ENCODE results near the gene GNG4.

The GNG4 gene

DNA sequence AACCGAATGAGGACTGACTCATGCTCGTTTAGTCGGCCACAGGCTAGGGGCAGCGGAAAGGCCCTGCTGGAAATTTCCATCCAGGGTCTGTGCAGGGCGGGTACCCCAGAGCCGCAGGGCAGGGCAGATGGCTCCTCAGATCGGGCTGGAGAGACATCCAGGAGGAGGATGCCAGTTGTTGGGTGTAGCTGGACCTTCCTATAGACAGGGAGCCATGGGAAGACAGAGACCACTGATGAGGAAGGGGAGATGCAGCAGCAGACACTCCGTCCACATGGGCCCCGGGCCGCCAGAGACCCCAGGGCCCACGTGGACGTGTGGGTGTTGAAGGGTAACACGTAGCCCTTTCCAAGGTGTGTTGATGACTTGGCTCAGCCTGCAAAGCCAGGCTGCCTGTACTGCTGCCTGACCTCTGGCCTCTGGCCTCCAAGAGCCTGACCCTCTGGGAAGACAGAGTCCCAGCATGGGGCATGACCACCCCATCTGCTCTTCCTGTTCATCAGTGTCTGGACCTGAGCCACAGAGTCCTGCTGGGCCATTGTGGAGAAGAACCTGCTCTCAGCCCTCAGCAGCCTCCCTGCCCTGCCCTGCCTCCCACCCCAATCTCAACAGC lies 4.8 kb downstream of the GNG4 start:
- Histone ChIP-seq H3K9me2 (replicated peaks; ENCODE audit: insufficient read depth, low read length) (no peaks in the 10 kb centered on the region), H3K9me3 (replicated peaks; ENCODE audit: insufficient read depth, low read length) (no peaks in the 10 kb centered on the region), H3K36me3 (replicated peaks; ENCODE audit: insufficient read depth, low read length) (no peaks in the 10 kb centered on the region), H2AFZ (ENCODE audit: low read length) (no peak overlapping the region), H3K4me1 (ENCODE audit: low read length) (no peaks in the 10 kb centered on the region), H3K79me2 (ENCODE audit: low read length) (no peaks in the 10 kb centered on the region), H3K9ac (ENCODE audit: low read length) (no peak overlapping the region), H3K27me3 (replicated peaks; ENCODE audit: insufficient read depth, low read length) (peaks cover 25% of the 10 kb centered on the region), H4K20me1 (ENCODE audit: insufficient read depth, low read length) (no peaks in the 10 kb centered on the region), H3K4me2 (ENCODE audit: low read depth, low read length) (no peak overlapping the region), H3K27ac (ENCODE audit: low read length) (no peak overlapping the region), H3K4me3 (ENCODE audit: low read length) (no peak overlapping the region), H3F3A (ENCODE audit: insufficient read depth, low read length) (no peaks in the 10 kb centered on the region)
- no peak for DNase-seq
- TF ChIP-seq EZH2 (optimal IDR thresholded peaks at IDR 0.05; ENCODE audit: low read depth, low read length), result no peak
- no peak for TF ChIP-seq EZH2phosphoT487 (IDR thresholded peaks at IDR 0.05; ENCODE audit: low read length)
- TF ChIP-seq, protein P1, sequence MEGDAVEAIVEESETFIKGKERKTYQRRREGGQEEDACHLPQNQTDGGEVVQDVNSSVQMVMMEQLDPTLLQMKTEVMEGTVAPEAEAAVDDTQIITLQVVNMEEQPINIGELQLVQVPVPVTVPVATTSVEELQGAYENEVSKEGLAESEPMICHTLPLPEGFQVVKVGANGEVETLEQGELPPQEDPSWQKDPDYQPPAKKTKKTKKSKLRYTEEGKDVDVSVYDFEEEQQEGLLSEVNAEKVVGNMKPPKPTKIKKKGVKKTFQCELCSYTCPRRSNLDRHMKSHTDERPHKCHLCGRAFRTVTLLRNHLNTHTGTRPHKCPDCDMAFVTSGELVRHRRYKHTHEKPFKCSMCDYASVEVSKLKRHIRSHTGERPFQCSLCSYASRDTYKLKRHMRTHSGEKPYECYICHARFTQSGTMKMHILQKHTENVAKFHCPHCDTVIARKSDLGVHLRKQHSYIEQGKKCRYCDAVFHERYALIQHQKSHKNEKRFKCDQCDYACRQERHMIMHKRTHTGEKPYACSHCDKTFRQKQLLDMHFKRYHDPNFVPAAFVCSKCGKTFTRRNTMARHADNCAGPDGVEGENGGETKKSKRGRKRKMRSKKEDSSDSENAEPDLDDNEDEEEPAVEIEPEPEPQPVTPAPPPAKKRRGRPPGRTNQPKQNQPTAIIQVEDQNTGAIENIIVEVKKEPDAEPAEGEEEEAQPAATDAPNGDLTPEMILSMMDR (IDR thresholded peaks at IDR 0.05; ENCODE audit: low read length), result no peak

DNA sequence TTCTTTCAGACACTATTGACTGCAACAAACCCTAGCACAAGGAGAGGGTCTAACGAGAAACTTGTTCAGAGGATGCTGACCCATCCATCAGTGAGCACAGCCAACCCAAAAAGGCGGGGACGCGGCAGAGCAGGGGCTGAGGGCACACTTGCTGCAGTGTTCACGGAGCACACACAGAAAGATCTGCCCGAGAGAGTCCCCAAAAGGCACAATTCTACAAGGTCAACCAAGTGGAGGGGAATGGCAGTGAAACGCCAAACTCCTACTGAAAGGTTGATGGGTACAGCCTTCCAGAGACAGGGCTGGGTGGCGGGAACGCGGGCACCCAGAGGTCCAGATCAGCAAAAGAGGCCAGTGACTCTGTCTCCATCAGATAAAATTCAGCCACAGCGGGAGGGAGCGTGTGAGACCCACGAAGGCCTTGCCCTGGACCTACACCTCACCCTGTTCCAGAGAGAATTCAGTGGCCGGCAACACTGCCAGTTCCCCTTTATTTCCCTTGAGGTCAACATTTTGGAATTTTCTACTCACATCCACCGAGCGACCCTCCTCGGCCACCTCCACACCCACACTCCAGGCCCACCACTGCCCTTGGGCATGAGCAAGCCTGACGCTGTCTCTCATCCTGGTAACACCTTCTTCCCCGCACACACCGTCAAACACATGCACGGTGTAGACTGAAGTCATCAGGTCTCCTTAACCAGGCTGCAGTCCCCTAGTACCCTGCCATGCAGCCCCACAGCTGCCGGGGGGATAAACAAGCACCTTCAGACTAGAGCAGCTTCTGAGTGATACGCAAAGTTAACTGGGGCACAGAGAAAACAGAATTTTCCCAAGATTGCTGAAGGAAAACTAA lies 5.5 kb downstream of the GNG4 start:
- DNase-seq, result no peak
- no peaks in the 10 kb centered on the region for H3K4me1 ChIP-seq (ENCODE audit: low read length)
- no peaks in the 10 kb centered on the region for H3K79me2 ChIP-seq (ENCODE audit: low read length)
- H3K4me3 ChIP-seq (ENCODE audit: low read length), result no peak overlapping the region
- no peak overlapping the region for H3K27ac ChIP-seq (ENCODE audit: low read length)
- TF ChIP-seq EZH2phosphoT487 (IDR thresholded peaks at IDR 0.05; ENCODE audit: low read length) (no peak), EZH2 (optimal IDR thresholded peaks at IDR 0.05; ENCODE audit: low read depth, low read length) (no peak)
- TF ChIP-seq, protein P1 (IDR thresholded peaks at IDR 0.05; ENCODE audit: low read length), result no peak
- no peaks in the 10 kb centered on the region for H3K9me2 ChIP-seq (replicated peaks; ENCODE audit: insufficient read depth, low read length)
- H3K4me2 ChIP-seq (ENCODE audit: low read depth, low read length), result no peak overlapping the region
- no peak overlapping the region for H2AFZ ChIP-seq (ENCODE audit: low read length)
- H4K20me1 ChIP-seq (ENCODE audit: insufficient read depth, low read length), result no peaks in the 10 kb centered on the region
- no peaks in the 10 kb centered on the region for H3F3A ChIP-seq (ENCODE audit: insufficient read depth, low read length)
- H3K9me3 ChIP-seq (replicated peaks; ENCODE audit: insufficient read depth, low read length), result no peaks in the 10 kb centered on the region
- no peak overlapping the region for H3K9ac ChIP-seq (ENCODE audit: low read length)
- H3K27me3 ChIP-seq (replicated peaks; ENCODE audit: insufficient read depth, low read length), result peaks cover 21% of the 10 kb centered on the region
- H3K36me3 ChIP-seq (replicated peaks; ENCODE audit: insufficient read depth, low read length), result no peaks in the 10 kb centered on the region

DNA sequence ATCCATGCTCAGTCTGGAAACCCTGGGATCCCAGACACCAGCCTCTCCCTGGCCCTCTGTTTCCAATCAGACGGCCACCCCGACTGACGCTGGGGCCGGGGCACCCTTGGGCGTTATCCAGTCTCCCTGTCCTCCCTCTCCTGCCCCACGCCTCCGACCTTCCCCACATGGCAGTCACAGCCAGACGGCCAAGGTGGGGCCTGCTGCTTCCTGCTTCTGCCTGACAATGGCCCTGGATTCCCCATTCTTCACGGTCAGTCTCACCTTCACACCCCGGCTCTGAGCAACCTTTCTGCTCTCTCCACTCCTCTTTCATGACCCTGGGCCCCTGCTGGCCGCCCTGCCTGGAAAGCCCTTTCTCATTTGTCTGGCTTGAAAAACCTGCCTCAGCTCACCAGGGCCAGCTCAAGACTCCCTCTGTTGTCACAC lies 6.6 kb downstream of the GNG4 start:
- TF ChIP-seq EZH2phosphoT487 (IDR thresholded peaks at IDR 0.05; ENCODE audit: low read length) (no peak), EZH2 (optimal IDR thresholded peaks at IDR 0.05; ENCODE audit: low read depth, low read length) (no peak)
- TF ChIP-seq, protein P1 (IDR thresholded peaks at IDR 0.05; ENCODE audit: low read length), result no peak
- no peak overlapping the region for H3K9ac ChIP-seq (ENCODE audit: low read length)

More for the DNA sequence above, 6.6 kb downstream of the GNG4 start:
- no peaks in the 10 kb centered on the region for H3K4me1 ChIP-seq (ENCODE audit: low read length)
- no peaks in the 10 kb centered on the region for H3F3A ChIP-seq (ENCODE audit: insufficient read depth, low read length)
- H3K79me2 ChIP-seq (ENCODE audit: low read length), result no peaks in the 10 kb centered on the region
- no peak for DNase-seq
- H3K9me3 ChIP-seq (replicated peaks; ENCODE audit: insufficient read depth, low read length), result no peaks in the 10 kb centered on the region
- no peak overlapping the region for H3K4me3 ChIP-seq (ENCODE audit: low read length)
- no peaks in the 10 kb centered on the region for H4K20me1 ChIP-seq (ENCODE audit: insufficient read depth, low read length)
- H3K36me3 ChIP-seq (replicated peaks; ENCODE audit: insufficient read depth, low read length), result no peaks in the 10 kb centered on the region
- peaks cover 14% of the 10 kb centered on the region for H3K27me3 ChIP-seq (replicated peaks; ENCODE audit: insufficient read depth, low read length)
- H3K4me2 ChIP-seq (ENCODE audit: low read depth, low read length), result no peak overlapping the region
- no peak overlapping the region for H2AFZ ChIP-seq (ENCODE audit: low read length)
- no peaks in the 10 kb centered on the region for H3K9me2 ChIP-seq (replicated peaks; ENCODE audit: insufficient read depth, low read length)
- H3K27ac ChIP-seq (ENCODE audit: low read length), result no peak overlapping the region
